NCI-H1092 (cell line): ENCODE results near the gene SLC34A2.
A peak's percentile ranks its signal among the peaks of the same experiment; 100 is the strongest.
"Not testable (repeated sequence)": the region's sequence is repeated elsewhere in the genome, so short reads cannot be mapped to it uniquely, and the experiment has no call there.

Source experiments
- DNase-seq: peaks from one replicate; lab custom pipeline; 2025; lab: John Stamatoyannopoulos, UW

The SLC34A2 gene

GRCh38 chr4:25654971-25655963 lies at the start of gene SLC34A2:
Gene SLC34A2, plus strand, starts transcription at chr4:25655851. Its CDS starts 6,650 bp downstream, at chr4:25662501.
- no peak for DNase-seq

GRCh38 chr4:25608644-25609043 lies 47.0 kb upstream of the SLC34A2 start:
- no peak for DNase-seq

GRCh38 chr4:25609976-25610375 lies 45.7 kb upstream of the SLC34A2 start:
- no peak for DNase-seq

GRCh38 chr4:25613613-25614012 lies 42.0 kb upstream of the SLC34A2 start:
- DNase-seq, result not testable (repeated sequence)

GRCh38 chr4:25614807-25615206 lies 40.8 kb upstream of the SLC34A2 start:
- DNase-seq, result no peak

- no peak for DNase-seq
These were observed 34.4 kb upstream of the SLC34A2 start for GRCh38 chr4:25621027-25621930.

GRCh38 chr4:25624616-25625015 lies 31.0 kb upstream of the SLC34A2 start:
- no peak for DNase-seq

- DNase-seq, result no peak
These were observed 27.2 kb upstream of the SLC34A2 start for GRCh38 chr4:25628451-25628850.

- no peak for DNase-seq
These were observed 23.5 kb upstream of the SLC34A2 start for GRCh38 chr4:25632135-25632534.

GRCh38 chr4:25633541-25633940 lies 22.1 kb upstream of the SLC34A2 start:
- no peak for DNase-seq

- no peak for DNase-seq
These were observed 20.1 kb upstream of the SLC34A2 start for GRCh38 chr4:25635501-25635900.

GRCh38 chr4:25637581-25638220 lies 17.9 kb upstream of the SLC34A2 start:
- DNase-seq, result no peak

- no peak for DNase-seq
These were observed 17.4 kb upstream of the SLC34A2 start for GRCh38 chr4:25638221-25638601.

GRCh38 chr4:25638806-25639205 lies 16.8 kb upstream of the SLC34A2 start:
- peak; percentile 6 for DNase-seq

GRCh38 chr4:25650311-25650710 lies 5.3 kb upstream of the SLC34A2 start:
- no peak for DNase-seq

GRCh38 chr4:25651682-25652081 lies 4.0 kb upstream of the SLC34A2 start:
- no peak for DNase-seq

GRCh38 chr4:25654031-25654970 lies 1.4 kb upstream of the SLC34A2 start:
- no peak for DNase-seq

GRCh38 chr4:25656031-25656430 lies 380 bp downstream of the SLC34A2 start:
- DNase-seq, result no peak

- no peak for DNase-seq
These were observed 2.7 kb downstream of the SLC34A2 start for GRCh38 chr4:25658357-25658771.

- no peak for DNase-seq
These were observed 3.1 kb downstream of the SLC34A2 start for GRCh38 chr4:25658777-25659176.

- not testable (repeated sequence) for DNase-seq
These were observed 5.8 kb downstream of the SLC34A2 start for GRCh38 chr4:25661441-25661840.
